H54 (cell line): Measurements from ENCODE around the gene KRTAP3-2.
A peak's percentile ranks its signal among the peaks of the same experiment; 100 is the strongest.

ENCODE experiments used
- DNase-seq: peaks from one replicate; pipeline ENCODE4 v3.0.0; 2011; ENCODE audit warnings: low spot score, mixed read lengths; ENCODE audit not compliant: insufficient read length
- FAIRE-seq: peaks from 3 replicates; lab custom pipeline; 2011; peaks lifted over from hg19 to GRCh38; lab: Jason Lieb, UNC
- POLR2A ChIP-seq: IDR thresholded peaks from 2 replicates; pipeline ENCODE4 v1.6.1; 2011; ENCODE audit warnings: low read depth, mild to moderate bottlenecking, low read length

The KRTAP3-2 gene

GRCh38 chr17:41019415-41019814 is 19.7 kb upstream of the KRTAP3-2 start:
- no peak for DNase-seq
- no peak for TF ChIP-seq POLR2A
- no peak for FAIRE-seq

- no peak for TF ChIP-seq POLR2A
- FAIRE-seq, result no peak
- no peak for DNase-seq
Observed at GRCh38 chr17:41018541-41018940, 18.8 kb upstream of the KRTAP3-2 start.

GRCh38 chr17:41016578-41017215 is 17.0 kb upstream of the KRTAP3-2 start:
- FAIRE-seq (no peak), DNase-seq (no peak)
- no peak for TF ChIP-seq POLR2A

GRCh38 chr17:41015454-41015853 is 15.7 kb upstream of the KRTAP3-2 start:
- no peak for FAIRE-seq

GRCh38 chr17:41013606-41014005 is 13.9 kb upstream of the KRTAP3-2 start:
- FAIRE-seq (no peak), DNase-seq (no peak)
- TF ChIP-seq POLR2A, result no peak

More at GRCh38 chr17:41015454-41015853, 15.7 kb upstream of the KRTAP3-2 start:
- no peak for DNase-seq
- no peak for TF ChIP-seq POLR2A

GRCh38 chr17:41013181-41013580 is 13.5 kb upstream of the KRTAP3-2 start:
- DNase-seq, result no peak
- peak; percentile 70 for FAIRE-seq
- no peak for TF ChIP-seq POLR2A

- no peak for DNase-seq
- TF ChIP-seq POLR2A, result no peak
- no peak for FAIRE-seq
Observed at GRCh38 chr17:41012326-41013120, 12.8 kb upstream of the KRTAP3-2 start.

GRCh38 chr17:41010441-41010840 is 10.7 kb upstream of the KRTAP3-2 start:
- DNase-seq, result no peak
- FAIRE-seq, result no peak
- TF ChIP-seq POLR2A, result no peak

- no peak for FAIRE-seq
- no peak for DNase-seq
- no peak for TF ChIP-seq POLR2A
Observed at GRCh38 chr17:41009936-41010335, 10.2 kb upstream of the KRTAP3-2 start.

GRCh38 chr17:41009301-41009760 is 9.6 kb upstream of the KRTAP3-2 start:
- FAIRE-seq, result no peak
- no peak for TF ChIP-seq POLR2A
- DNase-seq, result no peak

- no peak for TF ChIP-seq POLR2A
- FAIRE-seq (no peak), DNase-seq (no peak)
Observed at GRCh38 chr17:41008811-41009210, 9.1 kb upstream of the KRTAP3-2 start, which contains the start of gene KRTAP3-1. TSS of gene KRTAP3-1 (minus strand) at chr17:41009128. CDS start at chr17:41009074, 54 bp downstream.

- FAIRE-seq (no peak), DNase-seq (no peak)
- TF ChIP-seq POLR2A, result no peak
Observed at GRCh38 chr17:41004397-41004796, 4.7 kb upstream of the KRTAP3-2 start.

GRCh38 chr17:41003926-41004325 is 4.2 kb upstream of the KRTAP3-2 start:
- FAIRE-seq, result no peak
- DNase-seq, result no peak
- TF ChIP-seq POLR2A, result no peak

- FAIRE-seq (peak; percentile 95), DNase-seq (peak; percentile 20)
- TF ChIP-seq POLR2A, result no peak
Observed at GRCh38 chr17:41002814-41003213, 3.1 kb upstream of the KRTAP3-2 start.
